Suppressor macrophage treated with lipopolysaccharide for 1 hour (primary cell): Measurements from ENCODE around the gene CHCHD6.

ENCODE experiments used
- DNase-seq, 3 donors: peaks; one replicate each; pipeline ENCODE4 v3.0.0-alpha.2; 2020 to 2022

The CHCHD6 gene

GRCh38 chr3:126834596-126835471 is 130.8 kb downstream of the CHCHD6 start:
- no peak for DNase-seq

GRCh38 chr3:126835472-126836219 is 131.6 kb downstream of the CHCHD6 start:
- DNase-seq: no peak

GRCh38 chr3:126836220-126836860 is 132.3 kb downstream of the CHCHD6 start:
- no peak for DNase-seq

- no peak for DNase-seq
These were observed 133.7 kb downstream of the CHCHD6 start for GRCh38 chr3:126837773-126838172.

GRCh38 chr3:126845920-126846715 is 142.1 kb downstream of the CHCHD6 start:
- no peak for DNase-seq

- DNase-seq: no peak
These were observed 143.0 kb downstream of the CHCHD6 start for GRCh38 chr3:126847061-126847460.

- no peak for DNase-seq
These were observed 145.0 kb downstream of the CHCHD6 start for GRCh38 chr3:126848991-126849390.

- no peak for DNase-seq
These were observed 145.7 kb downstream of the CHCHD6 start for GRCh38 chr3:126849768-126850167.

- DNase-seq: no peak
These were observed 146.5 kb downstream of the CHCHD6 start for GRCh38 chr3:126850370-126851085.

GRCh38 chr3:126851382-126851781 is 147.3 kb downstream of the CHCHD6 start:
- no peak for DNase-seq

- DNase-seq: no peak
These were observed 147.9 kb downstream of the CHCHD6 start for GRCh38 chr3:126851934-126852333.

GRCh38 chr3:126852511-126852910 is 148.5 kb downstream of the CHCHD6 start:
- DNase-seq: no peak

GRCh38 chr3:126854666-126855065 is 150.6 kb downstream of the CHCHD6 start:
- no peak for DNase-seq

GRCh38 chr3:126855374-126855773 is 151.3 kb downstream of the CHCHD6 start:
- no peak for DNase-seq

- no peak for DNase-seq
These were observed 153.9 kb downstream of the CHCHD6 start for GRCh38 chr3:126857928-126858327.

GRCh38 chr3:126858401-126858800 is 154.4 kb downstream of the CHCHD6 start:
- no peak for DNase-seq

- no peak for DNase-seq
These were observed 154.8 kb downstream of the CHCHD6 start for GRCh38 chr3:126858887-126859286.

GRCh38 chr3:126859415-126860246 is 155.6 kb downstream of the CHCHD6 start:
- DNase-seq: no peak

- DNase-seq: no peak
These were observed 161.7 kb downstream of the CHCHD6 start for GRCh38 chr3:126865736-126866135.

GRCh38 chr3:126866175-126866759 is 162.2 kb downstream of the CHCHD6 start:
- DNase-seq: no peak
